HG03342 (cell line): ENCODE measurements around the gene MALAT1.

Source experiments
- ATAC-seq: cut with Tn5 transposase; IDR thresholded peaks from one replicate; pipeline ENCODE4 v1.9.1; 2021; ENCODE audit warnings: mild to moderate bottlenecking, moderate library complexity; ENCODE audit not compliant: unreplicated experiment

The MALAT1 gene

DNA sequence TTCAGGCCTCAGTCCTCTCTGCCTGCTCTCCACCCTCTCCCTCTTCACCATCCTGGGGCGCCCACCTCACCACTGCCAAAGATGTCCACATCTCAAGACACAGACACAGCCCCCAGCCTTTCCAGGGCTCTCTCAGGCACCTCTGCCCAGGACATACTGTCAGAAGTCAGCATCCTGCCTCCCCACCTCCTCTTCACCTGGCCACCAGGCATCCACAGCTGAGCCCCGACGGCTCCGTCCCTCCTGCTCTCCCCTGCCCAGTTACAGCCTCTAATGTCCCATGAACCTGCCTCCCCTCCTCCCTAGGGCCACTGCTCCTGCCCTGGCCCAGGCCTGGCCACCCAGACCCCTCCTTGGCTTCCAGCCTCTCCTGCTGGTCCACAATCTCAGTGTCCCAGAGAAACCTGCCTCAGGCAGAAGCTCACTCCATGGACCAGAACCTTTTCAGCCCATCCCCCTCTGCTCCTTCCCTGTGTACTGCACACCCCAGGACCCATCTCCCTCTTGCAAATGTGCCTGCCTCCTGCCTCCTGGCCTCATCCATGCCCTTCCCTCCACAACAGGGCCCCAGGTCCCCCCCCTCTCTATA, 56.1 kb downstream of the MALAT1 start:
- ATAC-seq, result no peak

DNA sequence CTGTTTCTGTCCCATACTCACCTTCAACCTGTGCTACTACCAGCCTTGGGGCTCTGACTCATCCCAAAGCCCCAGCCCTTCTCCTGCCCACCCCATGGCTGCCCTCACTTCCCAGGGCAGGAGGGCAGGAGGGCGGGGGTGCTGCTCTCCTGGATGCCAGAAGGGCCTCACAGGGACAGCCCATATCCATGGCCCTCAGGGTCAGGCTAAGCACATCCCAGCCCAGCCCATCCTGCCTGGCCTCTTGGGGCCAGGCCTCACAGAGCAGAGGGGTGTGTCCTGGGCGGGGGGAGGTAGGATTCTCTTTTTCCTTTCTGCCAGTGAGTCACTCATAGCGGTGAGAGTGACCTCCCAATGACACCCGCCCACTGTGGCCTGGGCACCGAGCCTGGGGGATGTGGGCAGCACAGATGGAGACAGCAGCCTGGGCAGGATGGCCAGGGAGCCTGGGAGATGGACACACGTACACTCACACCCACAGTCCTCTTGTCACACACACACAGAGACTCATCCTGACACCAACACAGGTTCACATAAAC, 56.9 kb downstream of the MALAT1 start:
- no peak for ATAC-seq
